ENCODE data around the gene ATXN1.

Gene ATXN1

DNA sequence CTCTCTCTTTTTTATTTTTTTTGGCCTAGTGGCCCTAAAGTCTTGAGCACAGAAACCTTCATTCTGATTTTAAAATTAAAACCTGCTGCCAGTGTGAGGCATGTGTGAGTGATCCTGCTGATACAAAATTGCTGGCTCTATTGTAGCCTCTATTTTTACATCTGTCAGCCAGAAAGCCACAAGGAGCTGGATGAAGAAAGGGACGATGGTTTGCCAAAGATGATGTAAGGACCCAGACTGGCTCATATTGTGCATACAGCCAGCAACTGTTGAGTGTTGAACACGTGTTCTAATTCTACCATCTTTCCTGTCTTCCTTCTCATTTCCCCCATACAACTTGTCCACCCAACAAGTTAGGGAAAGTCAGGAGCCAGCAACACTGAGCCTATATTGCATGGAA lies 40.8 kb upstream of the ATXN1 start:
- Histone ChIP-seq H3K4me1 (ENCODE audit: control insufficient read depth, insufficient read depth, low read depth, low read length) (peaks cover 5% of the 10 kb centered on the region), H2BK120ac (ENCODE audit: low read depth, low read length) (no peak overlapping the region), H3K9ac (ENCODE audit: low read length) (peak overlapping the region; percentile 52), H3K27me3 (ENCODE audit: control insufficient read depth in 1 of 2, insufficient read depth in 1 of 2, low read length in 2 of 2) (no peaks in the 10 kb centered on the region), H2BK5ac (ENCODE audit: low read depth, low read length, poor library complexity, severe bottlenecking) (no peak overlapping the region), H2AK5ac (ENCODE audit: low read length, severe bottlenecking) (no peak overlapping the region), H2BK15ac (ENCODE audit: low read depth, poor library complexity, severe bottlenecking) (no peak overlapping the region), H3K23ac (ENCODE audit: low read length in 2 of 2) (no peak overlapping the region), H4K91ac (ENCODE audit: low read length) (no peak overlapping the region), H2BK12ac (ENCODE audit: low read length in 2 of 2) (no peak overlapping the region), H3K4ac (ENCODE audit: low read depth in 1 of 2, low read length in 2 of 2) (no peak overlapping the region), H3K9me3 (ENCODE audit: control insufficient read depth, low read length) (no peaks in the 10 kb centered on the region), H2AFZ (ENCODE audit: low read depth, low read length) (no peak overlapping the region), H3K14ac (ENCODE audit: low read length in 2 of 2) (no peak overlapping the region), H3K4me2 (ENCODE audit: low read length, poor library complexity, severe bottlenecking) (no peak overlapping the region), H3K27ac (ENCODE audit: low read length, poor library complexity, severe bottlenecking) (no peak overlapping the region), H3K4me3 (ENCODE audit: insufficient read depth in 1 of 2, low read depth in 1 of 2, low read length in 2 of 2) (no peak overlapping the region), H3K79me1 (replicated peaks; ENCODE audit: low read length, poor library complexity, severe bottlenecking) (no peaks in the 10 kb centered on the region), H4K8ac (ENCODE audit: low read length) (no peak overlapping the region), H3K36me3 (ENCODE audit: control insufficient read depth in 1 of 2, insufficient read depth in 2 of 2, low read depth in 1 of 2, low read length in 2 of 2) (no peaks in the 10 kb centered on the region), H3K18ac (ENCODE audit: low read depth in 1 of 2, low read length in 2 of 2) (no peak overlapping the region)
- 97% methylated on average over 2 of the region's 2 CpGs for WGBS
- DNase-seq: no peak

- no peak overlapping the region for H3K4ac ChIP-seq (ENCODE audit: low read depth in 1 of 2, low read length in 2 of 2)
- H3K4me1 ChIP-seq (ENCODE audit: control insufficient read depth, insufficient read depth, low read depth, low read length): peaks cover 5% of the 10 kb centered on the region
- DNase-seq: peak; percentile 67
- no peaks in the 10 kb centered on the region for H3K9me3 ChIP-seq (ENCODE audit: control insufficient read depth, low read length)
- no peak overlapping the region for H3K14ac ChIP-seq (ENCODE audit: low read length in 2 of 2)
- H3K36me3 ChIP-seq (ENCODE audit: control insufficient read depth in 1 of 2, insufficient read depth in 2 of 2, low read depth in 1 of 2, low read length in 2 of 2): no peaks in the 10 kb centered on the region
- H3K9ac ChIP-seq (ENCODE audit: low read length): peak overlapping the region; percentile 52
- no peak overlapping the region for H4K8ac ChIP-seq (ENCODE audit: low read length)
- no peaks in the 10 kb centered on the region for H3K27me3 ChIP-seq (ENCODE audit: control insufficient read depth in 1 of 2, insufficient read depth in 1 of 2, low read length in 2 of 2)
- no peak overlapping the region for H2BK5ac ChIP-seq (ENCODE audit: low read depth, low read length, poor library complexity, severe bottlenecking)
- H3K18ac ChIP-seq (ENCODE audit: low read depth in 1 of 2, low read length in 2 of 2): no peak overlapping the region
- no peak overlapping the region for H3K23ac ChIP-seq (ENCODE audit: low read length in 2 of 2)
- no peak overlapping the region for H2BK12ac ChIP-seq (ENCODE audit: low read length in 2 of 2)
- H3K4me2 ChIP-seq (ENCODE audit: low read length, poor library complexity, severe bottlenecking): no peak overlapping the region
- H3K4me3 ChIP-seq (ENCODE audit: insufficient read depth in 1 of 2, low read depth in 1 of 2, low read length in 2 of 2): no peak overlapping the region
- H2BK120ac ChIP-seq (ENCODE audit: low read depth, low read length): no peak overlapping the region
- H4K91ac ChIP-seq (ENCODE audit: low read length): no peak overlapping the region
- H3K27ac ChIP-seq (ENCODE audit: low read length, poor library complexity, severe bottlenecking): no peak overlapping the region
- no peak overlapping the region for H2AFZ ChIP-seq (ENCODE audit: low read depth, low read length)
- H2AK5ac ChIP-seq (ENCODE audit: low read length, severe bottlenecking): no peak overlapping the region
- 80% methylated on average over 1 of the region's 2 CpGs for WGBS
- no peaks in the 10 kb centered on the region for H3K79me1 ChIP-seq (replicated peaks; ENCODE audit: low read length, poor library complexity, severe bottlenecking)
- H2BK15ac ChIP-seq (ENCODE audit: low read depth, poor library complexity, severe bottlenecking): no peak overlapping the region
These were observed 39.7 kb upstream of the ATXN1 start for GRCh38 chr6:16800942-16801341.

DNA sequence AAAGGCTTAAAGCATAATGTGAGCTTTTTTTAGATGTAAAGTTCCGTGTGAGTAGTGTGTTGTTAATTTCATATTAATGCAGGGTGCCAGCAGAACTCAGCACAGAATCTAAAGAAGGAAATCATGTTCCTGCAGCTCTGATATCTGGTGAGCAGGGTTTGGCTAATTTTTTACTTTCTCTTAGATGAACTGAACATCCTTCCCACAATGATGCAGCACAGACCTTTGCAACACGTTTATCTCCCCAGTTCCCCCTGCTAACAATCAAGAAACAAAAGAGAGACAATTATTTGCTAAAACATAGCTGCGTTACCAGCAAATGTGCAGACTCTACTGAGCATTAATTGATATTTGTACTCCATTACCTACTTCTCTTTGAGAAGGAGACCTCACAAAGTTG lies 39.1 kb upstream of the ATXN1 start:
- Histone ChIP-seq H3K4me1 (ENCODE audit: control insufficient read depth, insufficient read depth, low read depth, low read length) (peaks cover 5% of the 10 kb centered on the region), H3K36me3 (ENCODE audit: control insufficient read depth in 1 of 2, insufficient read depth in 2 of 2, low read depth in 1 of 2, low read length in 2 of 2) (no peaks in the 10 kb centered on the region), H2BK5ac (ENCODE audit: low read depth, low read length, poor library complexity, severe bottlenecking) (no peak overlapping the region), H3K79me1 (replicated peaks; ENCODE audit: low read length, poor library complexity, severe bottlenecking) (no peaks in the 10 kb centered on the region), H2BK12ac (ENCODE audit: low read length in 2 of 2) (no peak overlapping the region), H3K23ac (ENCODE audit: low read length in 2 of 2) (no peak overlapping the region), H3K27me3 (ENCODE audit: control insufficient read depth in 1 of 2, insufficient read depth in 1 of 2, low read length in 2 of 2) (no peaks in the 10 kb centered on the region), H3K14ac (ENCODE audit: low read length in 2 of 2) (no peak overlapping the region), H4K91ac (ENCODE audit: low read length) (no peak overlapping the region), H2AFZ (ENCODE audit: low read depth, low read length) (no peak overlapping the region), H3K9me3 (ENCODE audit: control insufficient read depth, low read length) (no peaks in the 10 kb centered on the region), H3K4ac (ENCODE audit: low read depth in 1 of 2, low read length in 2 of 2) (no peak overlapping the region), H3K27ac (ENCODE audit: low read length, poor library complexity, severe bottlenecking) (no peak overlapping the region), H3K4me3 (ENCODE audit: insufficient read depth in 1 of 2, low read depth in 1 of 2, low read length in 2 of 2) (no peak overlapping the region), H2BK120ac (ENCODE audit: low read depth, low read length) (no peak overlapping the region), H2AK5ac (ENCODE audit: low read length, severe bottlenecking) (no peak overlapping the region), H3K9ac (ENCODE audit: low read length) (no peak overlapping the region), H4K8ac (ENCODE audit: low read length) (no peak overlapping the region), H3K18ac (ENCODE audit: low read depth in 1 of 2, low read length in 2 of 2) (no peak overlapping the region), H2BK15ac (ENCODE audit: low read depth, poor library complexity, severe bottlenecking) (no peak overlapping the region), H3K4me2 (ENCODE audit: low read length, poor library complexity, severe bottlenecking) (no peak overlapping the region)
- 88% methylated on average over 3 of the region's 3 CpGs for WGBS
- no peak for DNase-seq

DNA sequence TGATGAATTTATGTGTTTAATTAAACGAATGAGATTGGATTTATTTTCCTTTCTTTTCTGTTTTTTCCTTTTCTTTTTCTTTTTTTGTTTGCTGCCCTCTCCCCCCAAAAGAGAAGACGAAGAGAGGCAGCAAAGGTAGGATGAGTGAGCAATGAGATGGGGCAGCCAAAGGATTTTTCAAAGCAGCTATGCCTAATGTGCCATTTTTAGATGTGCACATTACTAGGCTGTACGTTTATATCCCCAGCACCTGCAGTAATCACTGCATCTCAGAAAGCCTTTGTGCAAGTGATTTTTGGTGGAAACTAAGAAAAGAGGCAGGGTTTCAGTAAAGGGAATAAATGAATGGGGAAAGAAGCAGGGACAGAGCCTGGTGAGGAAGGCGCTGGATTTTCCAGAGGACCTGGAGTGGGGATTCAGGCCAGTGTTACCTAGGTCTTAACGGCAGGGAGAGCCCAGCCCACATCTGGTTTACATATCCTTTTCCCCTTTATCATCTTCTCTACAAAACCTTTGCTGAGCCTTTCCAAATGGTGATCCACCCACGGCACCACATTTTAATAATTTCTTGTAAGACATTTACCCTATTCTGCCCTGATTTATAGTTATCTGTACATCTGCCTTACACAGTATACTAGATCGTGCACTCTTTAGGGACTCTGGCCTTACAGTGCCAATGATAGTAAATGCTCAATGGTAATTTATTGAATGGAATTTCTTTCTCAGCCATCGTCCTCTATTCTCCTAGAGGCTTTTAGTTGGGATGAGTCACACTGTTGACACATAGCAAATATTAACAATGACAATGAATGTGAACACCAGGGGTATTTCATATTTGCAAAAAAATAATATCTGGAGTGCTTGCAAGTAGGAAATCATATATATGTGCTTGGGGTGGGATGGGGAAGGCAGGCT lies 38.3 kb upstream of the ATXN1 start:
- no peak overlapping the region for H2BK15ac ChIP-seq (ENCODE audit: low read depth, poor library complexity, severe bottlenecking)
- H3K27ac ChIP-seq (ENCODE audit: low read length, poor library complexity, severe bottlenecking): no peak overlapping the region
- no peak overlapping the region for H2BK5ac ChIP-seq (ENCODE audit: low read depth, low read length, poor library complexity, severe bottlenecking)
- H3K23ac ChIP-seq (ENCODE audit: low read length in 2 of 2): no peak overlapping the region
- 78% methylated on average over 4 of the region's 8 CpGs for WGBS
- H2BK12ac ChIP-seq (ENCODE audit: low read length in 2 of 2): no peak overlapping the region
- H3K9ac ChIP-seq (ENCODE audit: low read length): no peak overlapping the region
- no peak overlapping the region for H3K4ac ChIP-seq (ENCODE audit: low read depth in 1 of 2, low read length in 2 of 2)
- no peak overlapping the region for H4K91ac ChIP-seq (ENCODE audit: low read length)
- peaks cover 5% of the 10 kb centered on the region for H3K4me1 ChIP-seq (ENCODE audit: control insufficient read depth, insufficient read depth, low read depth, low read length)
- no peak overlapping the region for H3K4me3 ChIP-seq (ENCODE audit: insufficient read depth in 1 of 2, low read depth in 1 of 2, low read length in 2 of 2)
- H3K36me3 ChIP-seq (ENCODE audit: control insufficient read depth in 1 of 2, insufficient read depth in 2 of 2, low read depth in 1 of 2, low read length in 2 of 2): no peaks in the 10 kb centered on the region
- no peak overlapping the region for H4K8ac ChIP-seq (ENCODE audit: low read length)
- no peak overlapping the region for H2AFZ ChIP-seq (ENCODE audit: low read depth, low read length)
- H3K27me3 ChIP-seq (ENCODE audit: control insufficient read depth in 1 of 2, insufficient read depth in 1 of 2, low read length in 2 of 2): no peaks in the 10 kb centered on the region
- H3K79me1 ChIP-seq (replicated peaks; ENCODE audit: low read length, poor library complexity, severe bottlenecking): no peaks in the 10 kb centered on the region
- no peak overlapping the region for H2AK5ac ChIP-seq (ENCODE audit: low read length, severe bottlenecking)
- H3K18ac ChIP-seq (ENCODE audit: low read depth in 1 of 2, low read length in 2 of 2): no peak overlapping the region
- H3K4me2 ChIP-seq (ENCODE audit: low read length, poor library complexity, severe bottlenecking): no peak overlapping the region
- no peaks in the 10 kb centered on the region for H3K9me3 ChIP-seq (ENCODE audit: control insufficient read depth, low read length)
- H3K14ac ChIP-seq (ENCODE audit: low read length in 2 of 2): no peak overlapping the region
- peak; percentile 52 for DNase-seq
- H2BK120ac ChIP-seq (ENCODE audit: low read depth, low read length): no peak overlapping the region
